HepG2 (cell line): ENCODE measurements around the gene TTLL10. TPM values are rescaled to one million over a fixed set of nuclear protein-coding genes. Genes with fewer than 3 reads are reported as not detected.

Experiments used
- ARNT2 ChIP-seq: sonication (generic); formaldehyde crosslinking; IDR thresholded peaks from 2 replicates; pipeline ENCODE4 v1.8.0; 2022; ENCODE audit warnings: mild to moderate bottlenecking, low read depth, missing genetic modification reagents, moderate library complexity
- BCL6 ChIP-seq: IDR thresholded peaks from 2 replicates; pipeline ENCODE4 v1.6.1; 2016; ENCODE audit warnings: missing genetic modification reagents, missing compliant biosample characterization
- ELF1 ChIP-seq: sonication (generic); formaldehyde crosslinking; IDR thresholded peaks from 2 replicates; pipeline ENCODE4 v1.4.0; 2020; ENCODE audit warnings: missing genetic modification reagents
- FOXA3 ChIP-seq: IDR thresholded peaks from 2 replicates; pipeline ENCODE4 v1.6.1; 2016; ENCODE audit warnings: missing genetic modification reagents, missing compliant biosample characterization
- HDAC1 ChIP-seq: sonication (generic); formaldehyde crosslinking; IDR thresholded peaks from 2 replicates; pipeline ENCODE4 v1.5.1; 2020; ENCODE audit warnings: mild to moderate bottlenecking, missing genetic modification reagents
- ZNF20 ChIP-seq: sonication (generic); formaldehyde crosslinking; IDR thresholded peaks from 2 replicates; pipeline ENCODE4 v1.4.0; 2020; ENCODE audit warnings: mild to moderate bottlenecking, moderate library complexity, missing genetic modification reagents
- ZNF564 ChIP-seq: sonication (generic); formaldehyde crosslinking; IDR thresholded peaks from 2 replicates; pipeline ENCODE4 v1.8.1; 2023; ENCODE audit warnings: mild to moderate bottlenecking, missing genetic modification reagents
- polyA plus RNA-seq, 8 experiments: library from polyadenylated mRNA; depleted of rRNA in 3 of 8; stranded (reverse) in 7 of 8; unstranded in 1 of 8; fragments of >200 nt; fragmentation: Illumina TruSeq in 4 of 8; extraction: Trizol in 4 of 8; gene quantifications; 2 replicates each; pipeline versions ENCODE4 v1.2.1 to v1.2.3, GENCODE V29; 2011 to 2016; ENCODE audit warnings: low read depth in 4 of 8, missing spikeins in 1 of 8, mixed read lengths in 1 of 8; ENCODE audit not compliant: insufficient read depth in 1 of 8
- total RNA-seq, 5 experiments: library from RNA; depleted of rRNA; stranded (reverse); fragments of >200 nt; fragmentation: Illumina TruSeq; extraction: Trizol; gene quantifications; 2 replicates each; pipeline ENCODE4 v1.2.3, GENCODE V29; 2016; ENCODE audit warnings: low read depth in 1 of 5
- TF ChIP-seq, protein P1 (sequence below): sonication (generic); formaldehyde crosslinking; IDR thresholded peaks from 2 replicates; pipeline ENCODE4 v1.4.0; 2020; ENCODE audit warnings: mild to moderate bottlenecking, missing genetic modification reagents
- TF ChIP-seq, protein P2 (sequence below): sonication (generic); formaldehyde crosslinking; IDR thresholded peaks from 2 replicates; pipeline ENCODE4 v1.8.1; 2023; ENCODE audit warnings: mild to moderate bottlenecking, moderate library complexity, missing genetic modification reagents
- TF ChIP-seq, protein P3 (sequence below): sonication (generic); formaldehyde crosslinking; IDR thresholded peaks from 2 replicates; pipeline ENCODE4 v1.4.0; 2020; ENCODE audit warnings: missing genetic modification reagents; ENCODE audit errors: not compliant biosample characterization
- TF ChIP-seq, protein P4 (sequence below): sonication (generic); formaldehyde crosslinking; IDR thresholded peaks from 2 replicates; pipeline ENCODE4 v1.4.0; 2020; ENCODE audit warnings: missing genetic modification reagents
- TF ChIP-seq, protein P5 (sequence below): sonication (generic); formaldehyde crosslinking; IDR thresholded peaks from 2 replicates; pipeline ENCODE4 v1.5.0; 2020; ENCODE audit warnings: mild to moderate bottlenecking, missing genetic modification reagents
- TF ChIP-seq, protein P6 (sequence below): sonication (generic); formaldehyde crosslinking; IDR thresholded peaks from 2 replicates; pipeline ENCODE4 v1.5.0; 2020; ENCODE audit warnings: mild to moderate bottlenecking, missing genetic modification reagents

The TTLL10 gene
- total and polyA plus RNA-seq, 2 of the 13 experiments (the other 11 are each of a cell fraction or from before 2014, with no cell fraction given), result not detected

DNA sequence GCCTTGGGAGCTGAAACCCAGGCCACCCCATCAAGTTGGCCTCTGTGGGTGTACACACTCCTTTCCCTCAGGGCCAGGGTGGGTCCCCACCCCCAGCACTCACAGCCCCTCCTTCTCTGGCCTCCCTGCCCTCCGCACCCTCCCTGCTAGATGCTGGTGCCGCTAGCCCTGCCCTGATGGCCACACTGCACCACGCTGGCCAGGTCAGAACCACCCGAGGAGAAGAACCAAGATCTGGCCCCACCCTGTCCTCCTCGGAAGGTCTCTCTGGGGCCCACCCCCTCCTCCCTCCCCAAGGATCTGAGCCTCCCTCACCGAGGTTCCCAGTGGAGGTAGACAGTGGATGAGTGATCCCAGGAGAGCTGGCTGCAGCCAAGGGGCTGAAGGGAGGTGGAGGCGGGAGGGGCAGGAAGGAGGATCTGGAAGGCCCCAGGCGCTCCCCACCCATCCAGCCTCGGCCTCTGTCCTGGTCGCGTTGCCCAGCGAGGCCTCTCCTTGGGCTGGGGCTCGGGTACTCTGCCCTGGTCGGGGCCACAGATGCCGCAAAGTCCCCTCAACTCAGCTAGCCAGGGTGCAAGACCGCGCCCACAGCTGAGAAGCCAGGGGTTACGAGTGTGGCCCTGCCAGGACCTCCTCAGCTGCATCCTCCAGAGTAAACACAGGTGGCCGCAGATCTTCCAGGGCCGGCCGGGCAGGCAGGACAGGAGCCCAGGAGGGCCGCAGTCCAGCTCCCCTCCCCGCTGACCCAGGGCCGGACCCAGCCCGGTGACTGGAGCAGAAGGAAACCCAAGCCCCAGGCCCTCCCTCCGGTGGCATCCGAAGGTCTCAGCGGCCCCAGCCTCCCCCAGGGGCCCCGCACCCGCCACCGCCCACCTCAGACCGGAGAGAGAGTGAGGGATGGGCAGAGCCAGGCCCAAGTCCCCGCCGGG is 63.5 kb downstream of the TTLL10 start (continued):
- TF ChIP-seq, protein P1, sequence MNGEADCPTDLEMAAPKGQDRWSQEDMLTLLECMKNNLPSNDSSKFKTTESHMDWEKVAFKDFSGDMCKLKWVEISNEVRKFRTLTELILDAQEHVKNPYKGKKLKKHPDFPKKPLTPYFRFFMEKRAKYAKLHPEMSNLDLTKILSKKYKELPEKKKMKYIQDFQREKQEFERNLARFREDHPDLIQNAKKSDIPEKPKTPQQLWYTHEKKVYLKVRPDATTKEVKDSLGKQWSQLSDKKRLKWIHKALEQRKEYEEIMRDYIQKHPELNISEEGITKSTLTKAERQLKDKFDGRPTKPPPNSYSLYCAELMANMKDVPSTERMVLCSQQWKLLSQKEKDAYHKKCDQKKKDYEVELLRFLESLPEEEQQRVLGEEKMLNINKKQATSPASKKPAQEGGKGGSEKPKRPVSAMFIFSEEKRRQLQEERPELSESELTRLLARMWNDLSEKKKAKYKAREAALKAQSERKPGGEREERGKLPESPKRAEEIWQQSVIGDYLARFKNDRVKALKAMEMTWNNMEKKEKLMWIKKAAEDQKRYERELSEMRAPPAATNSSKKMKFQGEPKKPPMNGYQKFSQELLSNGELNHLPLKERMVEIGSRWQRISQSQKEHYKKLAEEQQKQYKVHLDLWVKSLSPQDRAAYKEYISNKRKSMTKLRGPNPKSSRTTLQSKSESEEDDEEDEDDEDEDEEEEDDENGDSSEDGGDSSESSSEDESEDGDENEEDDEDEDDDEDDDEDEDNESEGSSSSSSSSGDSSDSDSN, result peak; percentile 77
- peak; percentile 47; the same call in 1 of the 2 replicates for TF ChIP-seq FOXA3 (CRISPR knock-in tag)
- TF ChIP-seq HDAC1 (CRISPR knock-in tag), result peak; percentile 43; the same call in 1 of the 2 replicates
- TF ChIP-seq, protein P2, sequence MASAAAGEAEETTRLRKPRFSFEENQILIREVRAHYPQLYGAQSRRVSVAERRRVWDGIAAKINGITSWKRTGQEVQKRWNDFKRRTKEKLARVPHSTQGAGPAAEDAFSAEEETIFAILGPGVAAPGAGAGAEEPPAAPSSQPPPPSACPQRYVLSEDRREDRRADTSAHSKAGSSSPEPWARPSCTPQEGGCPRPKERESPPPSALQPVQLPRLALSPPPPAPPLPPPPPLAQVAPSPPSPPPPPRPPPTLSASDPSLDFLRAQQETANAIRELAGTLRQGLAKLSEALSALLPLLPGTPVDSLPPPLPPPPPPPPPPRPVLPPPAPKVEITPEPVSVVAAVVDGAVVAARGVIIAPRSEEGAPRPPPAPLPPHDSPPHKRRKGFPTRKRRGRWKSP (CRISPR knock-in tag), result no peak
- TF ChIP-seq BCL6 (CRISPR knock-in tag), result no peak
- no peak for TF ChIP-seq ZNF20 (CRISPR knock-in tag)
- TF ChIP-seq, protein P3, sequence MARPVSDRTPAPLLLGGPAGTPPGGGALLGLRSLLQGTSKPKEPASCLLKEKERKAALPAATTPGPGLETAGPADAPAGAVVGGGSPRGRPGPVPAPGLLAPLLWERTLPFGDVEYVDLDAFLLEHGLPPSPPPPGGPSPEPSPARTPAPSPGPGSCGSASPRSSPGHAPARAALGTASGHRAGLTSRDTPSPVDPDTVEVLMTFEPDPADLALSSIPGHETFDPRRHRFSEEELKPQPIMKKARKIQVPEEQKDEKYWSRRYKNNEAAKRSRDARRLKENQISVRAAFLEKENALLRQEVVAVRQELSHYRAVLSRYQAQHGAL, result no peak
- TF ChIP-seq, protein P4, sequence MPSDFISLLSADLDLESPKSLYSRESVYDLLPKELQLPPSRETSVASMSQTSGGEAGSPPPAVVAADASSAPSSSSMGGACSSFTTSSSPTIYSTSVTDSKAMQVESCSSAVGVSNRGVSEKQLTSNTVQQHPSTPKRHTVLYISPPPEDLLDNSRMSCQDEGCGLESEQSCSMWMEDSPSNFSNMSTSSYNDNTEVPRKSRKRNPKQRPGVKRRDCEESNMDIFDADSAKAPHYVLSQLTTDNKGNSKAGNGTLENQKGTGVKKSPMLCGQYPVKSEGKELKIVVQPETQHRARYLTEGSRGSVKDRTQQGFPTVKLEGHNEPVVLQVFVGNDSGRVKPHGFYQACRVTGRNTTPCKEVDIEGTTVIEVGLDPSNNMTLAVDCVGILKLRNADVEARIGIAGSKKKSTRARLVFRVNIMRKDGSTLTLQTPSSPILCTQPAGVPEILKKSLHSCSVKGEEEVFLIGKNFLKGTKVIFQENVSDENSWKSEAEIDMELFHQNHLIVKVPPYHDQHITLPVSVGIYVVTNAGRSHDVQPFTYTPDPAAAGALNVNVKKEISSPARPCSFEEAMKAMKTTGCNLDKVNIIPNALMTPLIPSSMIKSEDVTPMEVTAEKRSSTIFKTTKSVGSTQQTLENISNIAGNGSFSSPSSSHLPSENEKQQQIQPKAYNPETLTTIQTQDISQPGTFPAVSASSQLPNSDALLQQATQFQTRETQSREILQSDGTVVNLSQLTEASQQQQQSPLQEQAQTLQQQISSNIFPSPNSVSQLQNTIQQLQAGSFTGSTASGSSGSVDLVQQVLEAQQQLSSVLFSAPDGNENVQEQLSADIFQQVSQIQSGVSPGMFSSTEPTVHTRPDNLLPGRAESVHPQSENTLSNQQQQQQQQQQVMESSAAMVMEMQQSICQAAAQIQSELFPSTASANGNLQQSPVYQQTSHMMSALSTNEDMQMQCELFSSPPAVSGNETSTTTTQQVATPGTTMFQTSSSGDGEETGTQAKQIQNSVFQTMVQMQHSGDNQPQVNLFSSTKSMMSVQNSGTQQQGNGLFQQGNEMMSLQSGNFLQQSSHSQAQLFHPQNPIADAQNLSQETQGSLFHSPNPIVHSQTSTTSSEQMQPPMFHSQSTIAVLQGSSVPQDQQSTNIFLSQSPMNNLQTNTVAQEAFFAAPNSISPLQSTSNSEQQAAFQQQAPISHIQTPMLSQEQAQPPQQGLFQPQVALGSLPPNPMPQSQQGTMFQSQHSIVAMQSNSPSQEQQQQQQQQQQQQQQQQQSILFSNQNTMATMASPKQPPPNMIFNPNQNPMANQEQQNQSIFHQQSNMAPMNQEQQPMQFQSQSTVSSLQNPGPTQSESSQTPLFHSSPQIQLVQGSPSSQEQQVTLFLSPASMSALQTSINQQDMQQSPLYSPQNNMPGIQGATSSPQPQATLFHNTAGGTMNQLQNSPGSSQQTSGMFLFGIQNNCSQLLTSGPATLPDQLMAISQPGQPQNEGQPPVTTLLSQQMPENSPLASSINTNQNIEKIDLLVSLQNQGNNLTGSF (CRISPR knock-in tag), result no peak
- 0 out of 2 replicates have a peak, but pooled peaks have one; percentile 15 for TF ChIP-seq ARNT2 (CRISPR knock-in tag)
- TF ChIP-seq, protein P5, sequence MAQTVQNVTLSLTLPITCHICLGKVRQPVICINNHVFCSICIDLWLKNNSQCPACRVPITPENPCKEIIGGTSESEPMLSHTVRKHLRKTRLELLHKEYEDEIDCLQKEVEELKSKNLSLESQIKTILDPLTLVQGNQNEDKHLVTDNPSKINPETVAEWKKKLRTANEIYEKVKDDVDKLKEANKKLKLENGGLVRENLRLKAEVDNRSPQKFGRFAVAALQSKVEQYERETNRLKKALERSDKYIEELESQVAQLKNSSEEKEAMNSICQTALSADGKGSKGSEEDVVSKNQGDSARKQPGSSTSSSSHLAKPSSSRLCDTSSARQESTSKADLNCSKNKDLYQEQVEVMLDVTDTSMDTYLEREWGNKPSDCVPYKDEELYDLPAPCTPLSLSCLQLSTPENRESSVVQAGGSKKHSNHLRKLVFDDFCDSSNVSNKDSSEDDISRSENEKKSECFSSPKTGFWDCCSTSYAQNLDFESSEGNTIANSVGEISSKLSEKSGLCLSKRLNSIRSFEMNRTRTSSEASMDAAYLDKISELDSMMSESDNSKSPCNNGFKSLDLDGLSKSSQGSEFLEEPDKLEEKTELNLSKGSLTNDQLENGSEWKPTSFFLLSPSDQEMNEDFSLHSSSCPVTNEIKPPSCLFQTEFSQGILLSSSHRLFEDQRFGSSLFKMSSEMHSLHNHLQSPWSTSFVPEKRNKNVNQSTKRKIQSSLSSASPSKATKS (CRISPR knock-in tag), result 0 out of 2 replicates have a peak, but pooled peaks have one; percentile 41
- TF ChIP-seq, protein P6, sequence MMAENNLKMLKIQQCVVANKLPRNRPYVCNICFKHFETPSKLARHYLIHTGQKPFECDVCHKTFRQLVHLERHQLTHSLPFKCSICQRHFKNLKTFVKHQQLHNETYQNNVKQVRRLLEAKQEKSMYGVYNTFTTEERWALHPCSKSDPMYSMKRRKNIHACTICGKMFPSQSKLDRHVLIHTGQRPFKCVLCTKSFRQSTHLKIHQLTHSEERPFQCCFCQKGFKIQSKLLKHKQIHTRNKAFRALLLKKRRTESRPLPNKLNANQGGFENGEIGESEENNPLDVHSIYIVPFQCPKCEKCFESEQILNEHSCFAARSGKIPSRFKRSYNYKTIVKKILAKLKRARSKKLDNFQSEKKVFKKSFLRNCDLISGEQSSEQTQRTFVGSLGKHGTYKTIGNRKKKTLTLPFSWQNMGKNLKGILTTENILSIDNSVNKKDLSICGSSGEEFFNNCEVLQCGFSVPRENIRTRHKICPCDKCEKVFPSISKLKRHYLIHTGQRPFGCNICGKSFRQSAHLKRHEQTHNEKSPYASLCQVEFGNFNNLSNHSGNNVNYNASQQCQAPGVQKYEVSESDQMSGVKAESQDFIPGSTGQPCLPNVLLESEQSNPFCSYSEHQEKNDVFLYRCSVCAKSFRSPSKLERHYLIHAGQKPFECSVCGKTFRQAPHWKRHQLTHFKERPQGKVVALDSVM, result peak; percentile 68; the same call in 1 of the 2 replicates
- TF ChIP-seq ELF1 (CRISPR knock-in tag), result peak; percentile 22
- peak; percentile 30; the same call in 1 of the 2 replicates for TF ChIP-seq ZNF564 (CRISPR knock-in tag)
